HG03521 (cell line): ENCODE results near the gene GBX1.

ENCODE experiments used
- ATAC-seq: cut with Tn5 transposase; IDR thresholded peaks from one replicate; pipeline ENCODE4 v1.9.1; 2021; ENCODE audit warnings: mild to moderate bottlenecking, moderate library complexity; ENCODE audit not compliant: unreplicated experiment

Gene GBX1

DNA sequence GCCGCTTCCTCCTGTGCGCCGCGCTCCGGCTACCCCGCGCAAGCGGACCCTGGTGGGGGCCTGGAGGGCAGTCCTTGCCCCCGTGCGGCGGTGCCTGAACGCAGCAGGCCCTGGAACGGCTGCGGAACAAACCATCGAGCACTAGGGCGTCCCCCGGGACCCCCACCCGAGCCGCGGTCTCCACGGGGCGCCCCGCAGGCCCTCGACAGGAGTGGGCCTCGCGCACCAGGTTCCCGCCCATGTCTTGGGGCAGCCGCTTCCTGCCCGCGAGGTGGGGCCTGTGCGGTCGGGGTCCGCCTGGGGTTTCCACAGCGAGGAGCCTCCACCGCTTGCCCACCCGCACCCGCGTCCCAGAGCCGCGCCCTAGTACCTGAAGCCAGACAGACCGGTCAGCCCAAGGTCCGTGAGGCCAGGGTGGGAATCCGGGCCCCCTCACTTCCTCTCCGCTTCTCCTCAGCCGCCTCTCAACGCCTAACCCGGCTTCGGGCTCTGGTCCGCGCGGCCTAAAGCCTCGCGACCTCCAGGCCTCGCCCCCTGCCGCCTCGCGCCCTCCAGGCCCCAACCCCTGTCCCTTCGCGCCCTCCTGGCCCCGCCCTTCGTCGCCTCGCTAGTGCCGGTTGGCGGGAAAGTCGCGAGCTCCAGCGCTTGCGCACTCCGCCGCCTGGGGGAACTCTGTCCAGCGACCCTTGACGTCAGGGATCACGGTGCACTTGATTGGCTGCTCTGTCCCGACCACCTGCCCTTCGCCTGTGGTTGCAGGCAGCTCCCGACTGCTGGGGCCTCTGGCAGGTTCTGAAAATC lies 7.0 kb upstream of the GBX1 start:
- no peak for ATAC-seq

DNA sequence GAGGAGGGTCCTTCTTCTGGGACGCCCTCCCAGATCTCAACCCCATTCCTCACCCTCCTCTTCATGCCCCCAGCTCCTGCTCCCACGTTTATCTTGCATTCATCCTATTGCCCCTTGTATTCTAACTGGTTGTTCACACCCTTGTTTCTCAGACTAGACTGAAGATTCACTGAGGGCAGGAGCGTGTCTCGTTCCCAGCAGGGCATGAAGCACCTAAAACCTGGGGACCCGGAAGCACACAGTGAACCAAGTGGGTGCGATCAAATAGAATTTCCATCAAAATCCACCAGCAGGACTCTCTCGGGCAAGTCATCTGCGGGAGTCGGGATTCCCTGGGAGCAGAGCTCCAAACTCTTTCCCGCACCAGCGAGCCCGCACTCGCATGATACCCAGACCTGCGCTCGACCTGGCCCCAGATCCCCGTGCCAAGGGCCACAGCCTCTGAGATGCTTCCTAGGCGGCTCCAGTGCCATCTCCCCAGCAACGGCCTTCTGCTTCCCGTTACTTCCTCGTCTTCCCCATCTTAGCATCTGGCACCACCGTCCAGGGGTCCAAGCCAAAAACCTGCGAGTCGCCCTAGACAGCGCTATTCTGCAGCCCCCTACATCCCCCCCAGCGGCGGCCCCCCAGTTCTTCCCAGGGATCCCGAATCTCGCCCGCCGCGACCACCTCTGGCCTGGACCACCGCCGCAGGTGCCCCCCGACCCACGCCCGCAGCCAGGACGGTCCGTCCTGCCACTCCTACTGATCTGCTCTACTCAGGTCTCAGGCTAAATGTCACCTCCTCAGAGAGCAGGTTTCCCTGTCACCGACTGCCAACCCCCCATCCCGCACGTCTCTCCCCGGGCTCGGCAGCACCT lies 6.1 kb upstream of the GBX1 start:
- no peak for ATAC-seq

DNA sequence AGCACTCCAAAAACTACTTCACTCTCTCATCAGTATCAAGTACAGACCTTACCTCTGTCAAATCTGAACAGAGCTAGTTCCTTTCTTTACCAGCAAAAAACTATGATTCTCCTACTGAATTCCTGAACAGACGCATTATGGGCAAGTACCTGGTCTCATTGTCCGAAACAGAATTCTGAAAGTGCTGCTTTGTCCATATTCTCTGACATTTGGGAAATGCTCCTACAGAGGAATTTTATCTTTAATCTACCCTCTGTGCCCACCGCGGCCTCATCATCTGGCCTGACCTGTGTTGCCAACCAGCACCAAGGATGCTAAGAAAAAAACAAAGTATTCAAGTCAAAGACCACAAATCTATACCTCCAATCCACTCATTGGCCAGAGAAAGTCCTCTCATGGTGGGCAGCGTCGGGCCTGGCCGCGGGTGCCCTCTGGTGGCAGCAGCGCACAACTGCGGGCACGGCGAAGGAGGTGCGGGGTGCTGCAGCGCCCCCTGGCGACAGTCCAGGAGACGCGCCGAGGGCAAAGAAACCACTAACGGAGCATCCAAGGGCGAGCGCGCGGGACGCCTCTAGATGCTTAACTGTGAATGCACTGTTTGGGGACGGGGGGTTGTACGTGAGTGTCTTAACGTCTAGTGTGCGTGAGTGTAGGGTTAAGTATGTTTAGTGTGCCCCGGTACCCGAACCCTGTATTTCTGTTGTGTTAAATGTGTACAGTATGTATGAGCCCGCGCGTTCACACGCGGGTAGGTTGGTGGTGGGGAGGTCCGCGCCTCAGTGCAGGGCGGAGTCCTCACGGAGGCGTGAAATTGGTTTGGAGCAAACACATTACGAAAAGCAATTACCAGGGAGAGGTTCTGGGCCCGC lies 5.0 kb upstream of the GBX1 start:
- ATAC-seq = peak; percentile 55

DNA sequence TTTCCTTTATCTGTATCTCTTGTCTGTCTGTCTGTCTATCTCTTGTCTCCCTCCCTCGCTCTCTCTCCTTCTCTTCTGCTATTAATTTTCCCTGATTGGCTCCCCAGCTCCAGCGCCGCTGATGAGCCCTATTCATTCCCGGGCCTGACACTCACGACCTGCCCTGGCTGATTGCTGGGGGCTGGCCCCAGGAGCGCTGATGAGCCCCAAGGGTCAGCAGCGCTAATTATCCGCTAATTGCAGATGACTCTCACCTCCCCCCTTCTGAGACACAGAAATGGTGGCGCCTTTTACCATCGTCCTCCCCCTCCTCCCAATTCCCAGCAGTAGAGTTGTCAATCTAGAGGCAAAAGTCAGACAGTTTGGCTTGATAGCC lies 1.3 kb upstream of the GBX1 start:
- no peak for ATAC-seq

DNA sequence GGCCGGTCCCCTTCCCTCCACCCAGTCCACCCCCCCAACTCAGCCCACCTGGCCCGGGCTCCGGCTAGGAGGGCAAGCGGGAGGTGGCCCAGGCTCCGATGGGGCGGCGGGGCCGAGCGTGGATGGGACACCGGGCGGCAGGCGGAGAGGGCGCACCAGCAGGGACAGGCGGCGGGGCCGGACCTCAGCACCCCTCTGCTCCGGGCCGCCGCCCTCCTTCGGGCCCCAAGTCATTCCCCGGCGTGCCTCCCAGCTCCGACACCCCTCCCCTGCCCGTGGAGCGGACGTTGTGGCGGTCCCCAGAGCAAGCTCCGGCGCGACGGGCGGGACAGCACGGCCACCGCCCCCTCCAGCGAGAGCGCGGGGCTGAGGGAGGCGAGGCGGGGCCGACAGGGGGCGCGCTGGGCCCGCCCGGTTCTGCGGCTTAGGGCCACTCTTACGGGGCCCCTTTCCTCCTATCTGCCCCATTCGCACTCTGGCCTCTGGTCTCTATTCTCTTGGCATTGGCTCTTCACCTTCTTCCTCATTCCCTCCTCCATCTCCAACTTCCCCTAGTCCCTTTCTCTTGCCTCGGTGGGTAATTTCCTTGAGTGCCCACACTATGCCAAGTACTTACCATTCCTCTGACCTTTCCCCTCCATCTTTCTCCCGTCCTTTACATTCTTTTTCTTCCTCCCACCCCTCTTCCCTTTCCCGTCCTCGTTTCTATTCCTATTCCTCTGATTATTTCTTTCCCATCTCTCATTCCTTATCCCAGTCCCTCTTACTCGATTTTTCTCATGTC lies 701 bp upstream of the GBX1 start:
- peak; percentile 52 for ATAC-seq

DNA sequence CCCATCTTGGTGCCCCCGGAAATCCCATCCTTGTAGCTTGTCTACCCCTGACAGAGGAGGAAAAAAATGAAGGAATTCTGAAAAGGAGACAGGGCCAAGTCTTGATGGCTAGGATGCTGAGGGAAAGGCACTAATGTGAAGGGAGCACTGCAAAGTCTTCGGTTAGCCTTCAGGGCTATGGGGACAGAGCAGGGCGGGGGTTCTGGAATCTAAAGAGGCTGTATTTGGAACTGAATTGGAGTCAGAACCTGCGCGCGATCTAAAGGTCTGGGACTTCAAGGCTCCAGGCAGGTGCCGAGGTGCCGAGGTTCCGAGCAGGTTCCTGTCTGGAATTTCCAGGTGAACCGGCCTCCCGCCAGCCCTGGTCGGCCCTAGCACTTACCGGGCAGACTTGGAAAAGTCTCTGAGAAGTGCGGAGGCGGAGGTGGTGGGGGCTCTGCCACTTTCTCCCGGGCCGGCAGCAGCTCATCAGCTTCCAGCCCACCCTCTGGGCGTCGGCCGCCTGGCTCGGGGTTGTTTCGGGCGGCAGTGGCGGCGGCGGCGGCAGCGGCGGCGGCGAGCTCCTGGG lies 781 bp downstream of the GBX1 start:
- ATAC-seq = no peak

DNA sequence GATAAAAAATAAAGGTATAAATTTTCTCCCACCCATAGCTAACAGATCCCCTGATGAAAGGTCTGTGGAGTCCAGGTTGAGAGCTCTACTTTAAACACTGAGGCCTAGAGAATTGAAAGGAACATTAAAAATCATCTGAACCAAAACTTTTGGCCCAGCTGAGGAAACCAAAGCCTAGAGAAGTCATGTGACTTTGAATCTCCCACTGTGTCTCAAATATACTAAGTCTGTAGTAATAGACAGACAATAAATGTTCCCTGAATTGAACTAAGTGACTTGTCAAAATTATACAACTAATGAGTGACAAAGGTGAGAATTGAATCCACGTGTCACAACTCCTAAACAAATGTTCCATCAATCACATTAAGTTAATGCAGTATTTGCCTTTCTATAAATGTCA lies 5.7 kb downstream of the GBX1 start:
- ATAC-seq = no peak

DNA sequence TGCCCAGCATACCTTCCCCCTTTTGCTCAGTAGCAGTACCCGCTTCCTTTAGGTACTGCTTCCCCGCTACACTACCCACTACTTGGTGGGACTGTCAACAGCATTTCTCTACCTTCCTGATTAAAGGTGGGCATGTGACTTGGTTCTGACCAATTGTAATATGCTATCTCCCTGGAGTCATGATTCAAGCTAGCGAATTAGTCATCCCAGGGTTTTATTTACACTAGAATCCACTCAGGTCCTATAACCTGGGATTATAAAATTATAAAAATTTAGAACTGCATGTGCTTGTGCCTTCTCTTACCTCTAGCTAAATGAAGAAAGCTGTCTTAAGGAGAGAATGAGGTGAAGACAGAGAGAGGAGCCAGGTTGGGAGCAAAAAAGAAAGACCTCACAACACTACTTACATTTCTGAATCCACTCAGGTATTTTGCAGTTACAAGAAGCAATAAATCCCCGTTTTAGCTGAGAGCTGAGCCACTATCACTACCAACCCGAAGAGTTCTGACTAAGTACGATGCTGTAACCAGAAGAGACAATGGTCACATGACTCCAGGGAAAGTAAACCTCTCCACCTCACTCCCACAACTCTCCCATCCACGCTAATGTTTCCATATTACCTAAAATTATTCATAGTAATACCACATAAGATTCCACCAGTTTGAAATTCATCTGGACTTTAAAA lies 9.7 kb downstream of the GBX1 start:
- ATAC-seq = no peak

DNA sequence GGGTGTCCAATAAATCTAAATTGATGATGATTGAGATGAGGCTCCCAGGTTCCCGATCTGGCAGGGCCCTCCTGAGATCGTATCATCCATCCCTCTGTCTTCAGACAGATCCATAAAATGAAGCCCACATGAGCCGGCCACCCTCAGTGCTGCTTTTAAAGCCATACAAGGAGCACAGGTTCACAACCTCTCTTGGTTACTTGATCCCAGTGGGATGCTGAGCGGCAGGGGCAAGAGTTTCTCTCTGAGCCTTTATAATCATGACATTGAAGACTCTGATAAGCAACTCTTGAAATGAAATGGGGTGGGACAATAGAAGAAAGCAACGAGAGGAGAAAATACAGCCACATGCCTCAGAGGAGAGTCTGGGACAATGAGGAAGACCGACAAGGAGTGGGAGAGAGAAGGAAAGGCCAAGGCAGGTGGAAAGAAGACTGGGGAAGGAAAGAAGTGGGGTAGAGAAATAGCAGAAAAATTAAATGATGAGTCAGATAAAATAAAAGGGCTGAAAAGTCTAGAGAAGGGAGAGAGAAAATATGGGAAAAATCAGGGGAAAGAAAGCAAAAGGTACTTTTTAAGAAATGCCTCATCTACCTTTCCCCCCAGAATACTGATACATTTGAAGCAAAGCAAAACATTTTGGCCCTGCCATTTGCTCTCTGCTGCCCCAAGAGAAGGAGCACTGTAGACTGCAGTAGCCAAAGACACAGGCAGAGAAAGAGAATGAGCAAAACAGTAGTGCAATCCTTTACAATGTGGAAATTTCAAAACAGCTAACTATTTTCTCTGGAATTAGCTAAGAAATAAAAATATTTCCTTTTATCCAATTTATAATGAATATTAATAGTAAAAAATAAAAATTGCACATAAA lies 14.6 kb downstream of the GBX1 start:
- no peak for ATAC-seq

DNA sequence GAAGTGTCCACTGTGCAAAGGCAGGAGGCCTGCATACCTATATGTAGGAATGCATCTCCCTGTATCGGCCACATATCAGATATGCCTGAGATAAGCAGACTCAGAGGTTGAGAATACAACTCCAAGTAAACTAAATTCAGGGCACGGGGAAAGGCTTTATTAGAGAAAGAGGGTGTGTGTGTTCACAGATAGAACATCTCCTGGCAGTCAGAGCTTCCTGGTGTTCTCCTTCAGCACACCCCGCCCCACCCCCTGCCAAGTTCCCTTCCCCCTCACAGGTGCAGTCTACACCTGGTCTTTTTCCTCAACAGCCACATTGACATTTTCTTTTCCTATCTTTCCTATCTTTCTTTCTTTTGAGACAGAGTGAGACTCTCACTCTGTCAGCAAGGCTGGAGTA lies 17.1 kb downstream of the GBX1 start:
- ATAC-seq = no peak

DNA sequence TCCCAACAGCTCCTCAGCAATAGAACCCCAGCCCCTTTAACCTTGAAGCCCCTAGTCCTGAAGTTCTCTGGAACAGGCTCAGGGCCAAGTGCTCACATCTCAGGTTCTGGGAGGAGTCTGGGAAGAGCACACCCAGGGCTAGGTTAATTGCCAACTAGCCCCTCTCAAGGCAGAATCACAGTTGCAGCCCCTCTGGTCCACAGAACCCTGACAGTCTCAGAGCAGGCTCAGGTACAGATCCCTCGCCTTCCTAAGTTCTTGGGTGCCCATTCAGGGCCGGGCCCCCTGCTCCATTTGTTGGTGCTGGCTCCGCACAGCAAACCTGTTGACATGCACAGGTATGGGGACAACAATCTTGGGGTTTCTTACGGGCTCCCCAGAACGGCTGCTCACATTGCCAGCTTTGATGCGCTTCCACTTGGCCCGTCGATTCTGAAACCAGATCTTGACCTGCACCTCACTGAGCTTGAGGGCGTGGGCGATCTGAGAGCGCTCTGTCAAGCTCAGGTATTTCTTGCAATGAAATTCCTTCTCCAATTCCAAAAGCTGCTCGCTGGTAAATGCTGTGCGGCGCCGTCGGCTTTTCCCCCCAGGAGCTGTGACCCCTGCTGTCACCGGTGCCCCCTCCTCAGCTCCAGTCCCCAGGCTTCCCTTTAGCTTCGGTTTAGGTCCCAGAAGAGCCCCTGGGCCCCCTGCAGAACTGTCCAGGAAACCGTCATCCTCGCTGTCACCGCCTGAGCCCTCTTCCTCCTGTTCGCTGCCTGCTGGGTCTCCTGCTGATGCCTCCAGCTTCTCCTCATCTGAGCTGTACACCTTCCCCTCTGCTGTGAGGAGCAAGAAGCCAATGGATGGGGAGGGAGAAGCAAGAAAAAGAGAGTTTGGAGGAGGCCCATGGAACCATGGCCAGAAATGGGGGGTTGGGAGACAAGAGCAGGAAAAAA lies 18.9 kb downstream of the GBX1 start:
- no peak for ATAC-seq

DNA sequence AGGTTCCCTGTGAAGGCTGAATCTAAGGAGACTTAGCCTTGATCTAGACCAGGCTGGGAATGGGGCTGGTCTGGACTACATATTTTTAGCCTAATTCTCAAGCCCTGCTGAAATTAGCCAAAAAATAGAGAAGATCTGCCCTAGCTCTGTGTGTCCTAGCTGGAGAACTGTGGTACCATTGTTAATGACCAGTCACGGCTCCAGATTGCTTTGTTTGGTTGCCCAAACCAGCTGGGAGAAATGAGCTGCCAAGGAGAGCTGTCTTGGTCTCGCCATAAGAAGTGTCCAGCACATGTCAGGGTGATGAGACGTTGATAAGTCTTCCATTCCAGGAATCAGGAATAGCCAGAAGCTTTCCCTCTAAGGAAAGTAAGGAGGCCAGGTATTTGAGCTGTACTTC lies 20.7 kb downstream of the GBX1 start:
- ATAC-seq = no peak

DNA sequence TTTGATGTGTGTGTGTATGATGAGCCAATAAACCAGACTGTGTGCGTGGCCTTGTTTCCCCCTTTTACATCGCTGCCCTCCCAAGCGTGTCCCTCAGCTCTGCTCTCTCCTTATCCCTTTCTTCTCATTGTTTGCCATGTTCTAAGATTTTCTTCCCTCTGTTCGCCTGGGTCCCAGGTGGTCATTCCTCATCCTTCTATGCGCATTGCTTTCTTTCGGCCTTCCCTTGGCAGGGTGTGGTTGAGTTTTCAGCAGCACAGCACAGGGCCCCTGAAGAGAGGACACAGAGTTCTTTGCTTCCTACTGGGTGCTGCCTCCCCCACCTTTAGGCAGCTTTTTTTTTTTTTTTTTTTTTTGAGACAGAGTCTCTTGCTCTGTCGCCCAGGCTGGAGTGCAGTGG lies 23.1 kb downstream of the GBX1 start:
- no peak for ATAC-seq

DNA sequence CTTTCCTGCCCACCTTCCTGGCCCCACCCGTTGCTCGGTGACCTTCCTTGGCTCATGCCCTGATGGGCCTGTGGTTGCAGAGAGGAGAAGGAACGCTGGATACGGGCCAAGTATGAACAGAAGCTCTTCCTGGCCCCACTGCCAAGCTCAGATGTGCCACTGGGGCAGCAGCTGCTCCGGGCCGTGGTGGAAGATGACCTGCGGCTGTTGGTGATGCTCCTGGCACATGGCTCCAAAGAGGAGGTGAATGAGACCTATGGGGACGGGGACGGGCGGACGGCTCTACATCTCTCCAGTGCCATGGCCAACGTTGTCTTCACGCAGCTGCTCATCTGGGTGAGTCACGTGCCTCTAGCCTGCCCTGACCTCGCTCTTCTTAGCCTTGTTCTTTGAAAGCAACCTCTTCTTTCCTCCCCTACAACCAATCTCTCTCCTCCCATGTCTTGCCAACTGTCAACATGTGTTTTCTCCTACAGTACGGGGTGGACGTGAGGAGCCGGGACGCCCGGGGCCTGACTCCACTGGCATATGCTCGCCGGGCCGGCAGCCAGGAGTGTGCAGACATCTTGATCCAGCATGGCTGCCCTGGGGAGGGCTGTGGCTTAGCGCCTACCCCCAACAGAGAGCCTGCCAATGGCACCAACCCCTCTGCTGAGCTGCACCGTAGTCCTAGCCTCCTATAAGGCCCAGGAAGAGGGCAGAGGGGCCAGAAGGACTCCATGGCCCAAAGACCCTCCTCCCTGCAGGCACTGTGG lies 24.1 kb downstream of the GBX1 start:
- ATAC-seq = no peak

DNA sequence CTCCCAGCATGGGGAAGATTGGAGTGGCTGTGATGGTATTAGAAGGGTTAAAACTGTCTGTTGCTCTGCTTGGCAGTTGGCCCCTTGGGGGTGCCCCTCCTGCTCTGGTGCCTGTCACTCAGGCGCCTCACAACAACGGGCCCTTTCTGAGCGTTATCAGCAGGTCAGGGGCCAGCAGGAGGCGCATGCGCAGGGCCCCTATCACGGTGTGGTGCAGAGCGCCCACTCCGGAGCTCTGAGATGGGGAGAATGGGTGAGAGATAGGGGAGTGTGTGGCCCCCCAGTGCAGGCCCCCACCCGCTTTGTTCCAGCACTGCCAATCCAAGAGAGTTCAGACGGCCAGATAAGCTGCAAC lies 24.8 kb downstream of the GBX1 start:
- ATAC-seq = no peak

DNA sequence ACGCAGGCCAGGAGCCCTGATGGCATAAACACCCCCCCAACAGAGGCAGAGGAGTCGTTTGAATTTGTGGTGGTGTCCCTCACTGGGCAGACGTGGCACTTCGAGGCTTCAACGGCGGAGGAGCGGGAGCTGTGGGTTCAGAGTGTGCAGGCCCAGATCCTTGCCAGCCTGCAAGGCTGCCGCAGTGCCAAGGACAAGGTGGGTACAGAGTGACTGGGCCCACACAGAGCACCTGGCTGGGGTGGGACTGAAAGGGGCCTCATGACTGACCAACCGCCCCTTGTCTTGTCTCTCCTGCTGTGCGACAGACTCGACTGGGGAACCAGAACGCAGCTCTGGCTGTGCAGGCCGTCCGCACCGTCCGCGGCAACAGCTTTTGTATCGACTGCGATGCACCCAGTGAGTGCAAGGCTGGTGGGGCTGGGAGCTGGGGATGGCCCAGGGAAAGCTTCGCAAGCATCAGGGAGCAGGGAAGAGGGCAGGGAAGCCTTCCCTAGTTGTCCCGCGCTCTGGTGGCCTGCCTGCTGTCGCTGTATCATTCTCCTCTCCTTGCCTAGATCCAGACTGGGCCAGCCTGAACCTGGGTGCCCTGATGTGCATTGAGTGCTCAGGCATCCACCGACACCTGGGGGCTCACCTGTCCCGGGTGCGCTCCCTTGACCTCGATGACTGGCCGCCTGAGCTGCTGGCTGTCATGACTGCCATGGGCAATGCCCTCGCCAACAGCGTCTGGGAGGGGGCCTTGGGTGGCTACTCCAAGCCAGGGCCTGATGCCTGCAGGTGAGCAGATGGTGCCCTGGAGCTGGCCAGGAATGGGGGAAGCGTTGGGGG lies 25.4 kb downstream of the GBX1 start:
- no peak for ATAC-seq
